Heart right ventricle (tissue), 16 donors: Measurements from ENCODE around the gene CAMTA2. TPM values are rescaled to one million over a fixed set of nuclear protein-coding genes. Genes with fewer than 3 reads are reported as not detected.

Experiments
- ATAC-seq, 8 donors: fragments of 200-7000 bp; cut with Tn5 transposase; one replicate each; pipeline ENCODE4 v1.9.1; 2020; ENCODE audit warnings: mild to moderate bottlenecking in 8 of 8, moderate library complexity in 8 of 8, moderate number of reproducible peaks in 1 of 8
- DNase-seq, 2 donors: peaks; one replicate each; pipeline ENCODE4 v3.0.0-alpha.2; 2020
- H3K27ac ChIP-seq, 10 donors: fragments of 200-600 bp; sonication (generic) in 2 of 10; one replicate each; pipeline versions ENCODE4 v1.5.0 to v1.8.0; 2020 to 2022; ENCODE audit warnings: mild to moderate bottlenecking in 3 of 10
- H3K27me3 ChIP-seq, 7 donors: fragments of 200-600 bp; one replicate each; pipeline ENCODE4 v1.8.0; 2021 to 2022; ENCODE audit warnings: mild to moderate bottlenecking in 2 of 7
- H3K36me3 ChIP-seq, 9 donors: fragments of 200-600 bp; sonication (generic) in 1 of 9; one replicate each; pipeline versions ENCODE4 v1.5.0 to v1.8.0; 2020 to 2022; ENCODE audit warnings: mild to moderate bottlenecking in 2 of 9
- H3K4me1 ChIP-seq, 9 donors: fragments of 200-600 bp; sonication (generic) in 1 of 9; one replicate each; pipeline versions ENCODE4 v1.5.0 to v1.8.0; 2020 to 2022; ENCODE audit warnings: mild to moderate bottlenecking in 4 of 9
- H3K4me3 ChIP-seq, 10 donors: fragments of 200-600 bp; sonication (generic) in 2 of 10; one replicate each; pipeline versions ENCODE4 v1.5.0 to v1.8.0; 2020 to 2022; ENCODE audit warnings: mild to moderate bottlenecking in 7 of 10, moderate library complexity in 2 of 10
- H3K9me3 ChIP-seq, 11 donors: fragments of 200-600 bp in 10 of 11; sonication (generic) in 2 of 11; one replicate each; pipeline versions ENCODE4 v1.5.0 to v1.8.0; 2013 to 2022; ENCODE audit warnings: mild to moderate bottlenecking in 2 of 11, control low read depth in 1 of 11, moderate library complexity in 1 of 11
- CTCF ChIP-seq, 9 donors: fragments of 200-600 bp; sonication (generic) in 2 of 9; IDR thresholded peaks; one replicate each; pipeline versions ENCODE4 v1.5.0 to v1.8.0; 2021 to 2022; ENCODE audit warnings: antibody characterized with exemption in 9 of 9, mild to moderate bottlenecking in 5 of 9, moderate library complexity in 1 of 9
- WGBS, 2 donors: extraction: QIAGEN DNeasy Blood & Tissue Kit; methylation state at CpG; one replicate each; pipeline ENCODE4 v1.1.7; 2013; ENCODE audit warnings: inconsistent platforms in 1 of 2; 5-methylcytosine and 5-hydroxymethylcytosine counted together
- intact Hi-C, 10 donors: fragments of 100-400 bp; cut with DNase I; formaldehyde crosslinking; loops; one replicate each; pipeline versions ENCODE4 v1.11.1 to v1.14.2; 2022
- polyA plus RNA-seq, 2 donors: library from polyadenylated mRNA; stranded (reverse); fragments of 200-250 nt; gene quantifications; one replicate each; pipeline ENCODE4 v1.2.3, GENCODE V29; 2013
- total RNA-seq, 10 donors: library from RNA; stranded (reverse); fragmentation: NEBNext Ultra II Directional in 3 of 10; extraction: Animal tissue kit (Norgen Biotek cat#: 25700) in 3 of 10; gene quantifications; one replicate each; pipeline versions ENCODE4 v1.2.1 to v1.2.4, GENCODE V29; 2021 to 2023
- donor health status: Arrhythmogenic right ventricular cardiomyopathy.
- donor health status: ischemic (EF 13 %, LVEDD 7.1; RV severe dilation, severe dysfunction).
- donor health status: healthy with polysubstance abuse.
- donor health status: DM: no; HTN: yes; CAD: no.
- donor health status: DM: no; HTN: no; CAD: no.
- donor health status: ischemic (EF 25% LVEDD 6.9; RV normal size, moderate dysfunction).
- donor health status: ischemic (EF 25% LVEDD 5.7; RV mildly dilated, moderate dysfunction).
- donor health status: healthy.
- donor health status: DM: yes; HTN: yes; CAD: no.
- donor health status: Ischemic cardiomyopathy.
- donor health status: ischemic (EF 35%, LVEDD 5.7; RV mildly dilated, moderate dysfunction).
- donor health status: nonischemic (EF 11% LVEDD 7.7; RV severe dilation, severe dysfunction).
- donor health status: DM: yes; HTN: yes; CAD: no.
- donor health status: PGD.
- donor health status: ischemic (EF 29% LVEDD 5.4; RV normal size, mild dysfunction).
- donor health status: nonischemic (EF 23%, LVEDD 6.1; RV moderate dilation, normal function).

Gene CAMTA2
- total and polyA plus RNA-seq, 12 donors: 26.0 to 74.3 (median 34.3) TPM

DNA sequence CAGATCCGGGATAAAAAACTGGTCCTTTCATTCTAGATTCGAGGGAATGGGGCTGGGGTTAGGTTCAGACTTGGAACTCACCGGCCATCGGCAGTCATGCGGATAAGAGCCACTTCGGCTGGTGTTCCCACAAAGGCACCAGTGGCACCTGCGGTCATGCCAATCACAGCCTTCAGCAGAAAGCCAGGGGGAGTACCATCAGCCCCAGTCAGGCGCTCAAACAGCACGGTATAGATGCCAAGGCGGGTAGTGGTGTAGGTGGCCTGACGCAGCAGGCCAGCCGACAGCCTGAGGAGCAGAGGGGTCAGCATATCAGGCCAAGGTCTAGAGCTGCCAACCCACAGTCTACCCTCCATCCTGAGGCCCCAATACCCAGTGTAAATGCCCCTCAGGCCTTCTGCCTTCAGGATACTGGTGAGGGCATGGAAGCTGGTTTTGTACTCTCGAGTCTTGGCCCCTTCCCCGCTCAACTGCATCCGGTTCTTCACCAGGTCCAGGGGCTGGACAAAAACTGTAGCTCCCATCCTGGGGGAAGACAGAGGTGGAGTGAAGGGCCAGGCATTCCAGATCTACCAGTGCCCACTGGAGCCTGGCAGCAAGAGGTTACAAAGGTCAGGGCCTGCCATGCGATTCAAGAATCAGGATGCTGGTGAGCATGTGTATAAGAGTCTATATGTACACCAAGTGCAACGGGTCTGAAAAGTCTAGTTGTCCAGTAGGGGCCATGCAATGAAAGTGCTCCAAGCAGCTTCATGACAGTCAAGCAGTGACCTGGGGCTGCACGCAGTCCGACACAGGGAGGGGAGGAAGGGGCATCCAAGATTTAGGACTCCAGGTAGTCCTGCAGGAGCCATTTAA lies 48.6 kb downstream of the CAMTA2 start:
- peak in 2 of 8 donors; percentile 2 to 8 for ATAC-seq
- intact Hi-C loops: loop anchor here in 3 of 10 donors (1.0 to 10.0 kb wide), 2 partner anchors 30 to 46 kb away; partner anchors contain the start of gene CAMTA2 (in 2 of the 3)
- 38 to 49% methylated on average over 19 of the region's 19 CpGs for WGBS, 2 donors

DNA sequence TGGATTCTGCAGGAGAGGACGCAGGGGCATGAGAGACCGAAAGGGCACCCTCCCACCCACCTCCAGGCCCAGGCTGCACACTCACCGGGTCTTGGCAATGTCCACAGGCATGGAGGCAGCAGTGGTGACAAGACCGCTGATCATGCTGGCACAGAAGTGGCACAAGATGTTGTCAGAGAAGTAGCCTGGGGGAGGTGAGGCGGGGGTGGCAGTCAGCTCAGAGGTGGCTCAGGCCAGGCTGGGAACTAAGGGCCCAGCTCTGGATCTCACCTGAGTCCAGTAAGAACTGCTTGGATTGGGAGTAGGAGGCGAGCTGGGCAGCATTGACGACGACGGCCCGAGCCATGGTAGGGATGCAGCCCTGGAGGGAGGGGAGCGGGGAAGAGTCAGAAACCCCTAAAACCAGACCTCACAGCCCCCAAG lies 49.4 kb downstream of the CAMTA2 start:
- H3K4me1 ChIP-seq: peaks cover 20 to 62% (median 41%) of the 10 kb centered on the region in 9 donors
- DNase-seq (no peak), ATAC-seq (no peak)
- H3K27me3 ChIP-seq: no peaks in the 10 kb centered on the region
- H3K27ac ChIP-seq: peak overlapping the region in 7 of 10 donors; percentile 6 to 98 (median 94)
- intact Hi-C loops: loop anchor here in 2 of 10 donors (10.0 kb wide), 1 partner anchor 47 kb away; the partner anchor contains the start of gene CAMTA2 (in 2 of the 2)
- peaks cover 0 to 49% (median 16%) of the 10 kb centered on the region in 9 donors for H3K36me3 ChIP-seq
- H3K9me3 ChIP-seq: no peaks in the 10 kb centered on the region
- peak overlapping the region in 5 of 10 donors; percentile 70 to 95 (median 89) for H3K4me3 ChIP-seq
- 72 to 83% methylated on average over 11 of the region's 11 CpGs for WGBS, 2 donors
- no peak for TF ChIP-seq CTCF (IDR thresholded peaks at IDR 0.05)

More for the DNA sequence above, 48.6 kb downstream of the CAMTA2 start:
- Histone ChIP-seq H3K4me3 (peak overlapping the region; percentile 50 to 95 (median 85)), H3K4me1 (peaks cover 20 to 62% (median 44%) of the 10 kb centered on the region in 9 donors), H3K9me3 (no peaks in the 10 kb centered on the region), H3K27me3 (no peaks in the 10 kb centered on the region), H3K36me3 (peaks cover 0 to 57% (median 19%) of the 10 kb centered on the region in 9 donors), H3K27ac (peak overlapping the region; percentile 89 to 98 (median 94))
- DNase-seq: no peak
- TF ChIP-seq CTCF (IDR thresholded peaks at IDR 0.05): peak in 1 of 9 donors; percentile 13

- 90 to 94% methylated on average over 16 of the region's 16 CpGs for WGBS, 2 donors
These were observed 49.9 kb downstream of the CAMTA2 start for GRCh38 chr17:4937553-4937952.

More at GRCh38 chr17:4937553-4937952, 49.9 kb downstream of the CAMTA2 start:
- no peaks in the 10 kb centered on the region for H3K9me3 ChIP-seq
- H3K4me3 ChIP-seq: no peak overlapping the region
- intact Hi-C loops: loop anchor here in 2 of 10 donors (10.0 kb wide), 1 partner anchor 47 kb away; the partner anchor contains the start of gene CAMTA2 (in 2 of the 2)
- peaks cover 0 to 44% (median 11%) of the 10 kb centered on the region in 9 donors for H3K36me3 ChIP-seq
- TF ChIP-seq CTCF (IDR thresholded peaks at IDR 0.05): no peak
- H3K27ac ChIP-seq: peak overlapping the region in 1 of 10 donors; percentile 6
- H3K4me1 ChIP-seq: peaks cover 20 to 57% (median 41%) of the 10 kb centered on the region in 9 donors
- DNase-seq: no peak
- H3K27me3 ChIP-seq: no peaks in the 10 kb centered on the region
- ATAC-seq: no peak
